Measurements from ENCODE around the gene ADAM22.

DNA sequence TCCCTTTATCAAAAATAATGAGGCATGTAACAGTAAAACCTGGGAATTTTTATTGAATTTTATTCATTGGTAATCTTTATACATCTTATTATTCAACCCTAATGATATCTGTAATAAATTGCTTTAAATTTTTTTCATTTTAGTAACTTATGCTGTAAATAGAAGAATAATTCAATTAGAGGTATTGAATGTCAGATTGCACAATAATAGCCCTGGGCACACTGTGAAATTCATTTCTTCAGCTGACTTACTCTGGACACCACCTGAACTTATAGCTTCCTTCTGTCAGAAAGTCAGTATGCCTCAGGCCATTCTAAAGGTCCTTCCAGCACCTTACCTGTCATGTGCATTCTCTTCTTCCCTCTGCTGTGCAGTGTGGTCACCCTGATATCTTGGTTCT lies 59.2 kb downstream of the ADAM22 start:
- no peak for TF ChIP-seq EZH2 (IDR thresholded peaks at IDR 0.05)
- no peak for TF ChIP-seq POLR2AphosphoS5 (IDR thresholded peaks at IDR 0.05; ENCODE audit: borderline replicate concordance, low read depth, low read length)
- no peak for TF ChIP-seq FOXP2 (optimal IDR thresholded peaks at IDR 0.05; ENCODE audit: control extremely low read depth, extremely low read length, insufficient read depth)
